Left ventricle myocardium superior (tissue), 1 donor: ENCODE results near the gene MYO7B. TPM values are rescaled to one million over a fixed set of nuclear protein-coding genes. Genes with fewer than 3 reads are reported as not detected.
A peak's percentile ranks its signal among the peaks of the same experiment; 100 is the strongest.
"Not testable (repeated sequence)": the region's sequence is repeated elsewhere in the genome, so short reads cannot be mapped to it uniquely, and the experiment has no call there.

Experiments used
- ATAC-seq: fragments of 200-7000 bp; cut with Tn5 transposase; one replicate; pipeline ENCODE4 v1.9.1; 2020; ENCODE audit warnings: mild to moderate bottlenecking, moderate library complexity
- DNase-seq: peaks from one replicate; pipeline ENCODE4 v3.0.0-alpha.2; 2020
- intact Hi-C: fragments of 100-400 bp; cut with micrococcal nuclease; formaldehyde crosslinking; loops from one replicate; pipeline ENCODE4 v1.11.0; 2022
- total RNA-seq: library from RNA; stranded (reverse); fragmentation: NEBNext Ultra II Directional; extraction: Animal tissue kit (Norgen Biotek cat#: 25700); gene quantifications from one replicate; pipeline ENCODE4 v1.2.1, GENCODE V29; 2021
- donor health status: DM: no; HTN: yes; CAD: no; lungs with severe emphysema.

The MYO7B gene
- total RNA-seq, 1 donor from 2014 or later = 0.42 TPM

GRCh38 chr2:127567351-127567854 lies 31.9 kb downstream of the MYO7B start:
- no peak for DNase-seq
- intact Hi-C loops = no loop called here
- ATAC-seq = no peak

- ATAC-seq (no peak), DNase-seq (peak; percentile 18)
- intact Hi-C loops = no loop called here
Observed at GRCh38 chr2:127568128-127568527, 32.6 kb downstream of the MYO7B start.

GRCh38 chr2:127569666-127570065 lies 34.2 kb downstream of the MYO7B start:
- ATAC-seq (no peak), DNase-seq (no peak)
- intact Hi-C loops = no loop called here

GRCh38 chr2:127570282-127571250 lies 35.1 kb downstream of the MYO7B start:
- intact Hi-C loops = no loop called here
- ATAC-seq = peak; percentile 71
- DNase-seq = peak; percentile 70

- intact Hi-C loops, ATAC-seq, DNase-seq: not testable (repeated sequence)
Observed at GRCh38 chr2:127572352-127572751, 36.9 kb downstream of the MYO7B start.

GRCh38 chr2:127572841-127573240 lies 37.4 kb downstream of the MYO7B start:
- intact Hi-C loops = no loop called here
- no peak for DNase-seq
- no peak for ATAC-seq

- DNase-seq = no peak
- no peak for ATAC-seq
- intact Hi-C loops = no loop called here
Observed at GRCh38 chr2:127573298-127573697, 37.8 kb downstream of the MYO7B start.

GRCh38 chr2:127573771-127574170 lies 38.3 kb downstream of the MYO7B start:
- intact Hi-C loops = no loop called here

GRCh38 chr2:127574656-127575055 lies 39.2 kb downstream of the MYO7B start:
- intact Hi-C loops = no loop called here
- ATAC-seq (no peak), DNase-seq (peak; percentile 2)

More at GRCh38 chr2:127573771-127574170, 38.3 kb downstream of the MYO7B start:
- no peak for ATAC-seq
- DNase-seq = peak; percentile 12

GRCh38 chr2:127575185-127575765 lies 39.8 kb downstream of the MYO7B start:
- intact Hi-C loops = no loop called here
- no peak for ATAC-seq
- no peak for DNase-seq

GRCh38 chr2:127575941-127576432 lies 40.5 kb downstream of the MYO7B start:
- peak; percentile 11 for DNase-seq
- ATAC-seq = no peak
- intact Hi-C loops = no loop called here

GRCh38 chr2:127576433-127577207 lies 41.1 kb downstream of the MYO7B start:
- intact Hi-C loops = no loop called here

GRCh38 chr2:127577208-127577475 lies 41.7 kb downstream of the MYO7B start:
- intact Hi-C loops = no loop called here
- no peak for ATAC-seq
- no peak for DNase-seq

More at GRCh38 chr2:127576433-127577207, 41.1 kb downstream of the MYO7B start:
- DNase-seq = peak; percentile 91
- peak; percentile 97 for ATAC-seq

- DNase-seq (peak; percentile 21), ATAC-seq (no peak)
- intact Hi-C loops = no loop called here
Observed at GRCh38 chr2:127577503-127577902, 42.0 kb downstream of the MYO7B start.

GRCh38 chr2:127577973-127578372 lies 42.5 kb downstream of the MYO7B start:
- DNase-seq = peak; percentile 15
- intact Hi-C loops = no loop called here

GRCh38 chr2:127578411-127578810 lies 42.9 kb downstream of the MYO7B start:
- intact Hi-C loops = no loop called here
- no peak for DNase-seq
- no peak for ATAC-seq

More at GRCh38 chr2:127577973-127578372, 42.5 kb downstream of the MYO7B start:
- ATAC-seq = no peak

- DNase-seq (no peak), ATAC-seq (no peak)
- intact Hi-C loops = no loop called here
Observed at GRCh38 chr2:127579231-127579630, 43.7 kb downstream of the MYO7B start.

GRCh38 chr2:127580167-127581049 lies 44.9 kb downstream of the MYO7B start:
- no peak for ATAC-seq
- peak; percentile 23 for DNase-seq
- intact Hi-C loops = no loop called here

GRCh38 chr2:127581050-127581345 lies 45.5 kb downstream of the MYO7B start:
- ATAC-seq (no peak), DNase-seq (peak; percentile 2)
- intact Hi-C loops = no loop called here
